DMS 273 treated with DMSO at 0.1 percent for 48 hours (cell line): ENCODE results near the gene KBTBD7.
A peak's percentile ranks its signal among the peaks of the same experiment; 100 is the strongest.
"Not testable (repeated sequence)": the region's sequence is repeated elsewhere in the genome, so short reads cannot be mapped to it uniquely, and the experiment has no call there.

Experiments used
- DNase-seq: peaks from one replicate; lab custom pipeline; 2025; lab: John Stamatoyannopoulos, UW

The KBTBD7 gene

GRCh38 chr13:41199079-41199478 is 4.7 kb upstream of the KBTBD7 start:
- DNase-seq: no peak

DNA sequence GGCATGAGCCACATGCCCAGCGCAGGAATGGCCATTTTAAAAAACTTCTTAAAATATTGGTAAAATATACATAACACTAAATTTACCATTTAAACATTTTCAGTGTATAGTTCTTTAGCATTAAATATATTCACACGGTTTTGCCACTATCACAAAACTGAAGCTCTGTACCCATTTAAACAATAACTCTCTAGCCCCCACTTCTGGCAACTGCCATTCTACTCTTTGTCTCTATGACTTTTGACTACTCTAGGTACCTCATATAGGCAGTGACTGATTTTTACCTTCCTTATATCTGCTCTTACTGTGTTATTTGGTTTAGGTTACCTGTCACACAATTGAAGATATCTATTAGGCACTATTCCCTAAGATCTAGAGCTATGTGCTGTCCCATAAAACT is 2.3 kb upstream of the KBTBD7 start:
- no peak for DNase-seq

- no peak for DNase-seq
Measured at GRCh38 chr13:41196011-41196410, 1.6 kb upstream of the KBTBD7 start.

GRCh38 chr13:41193469-41193868 is 900 bp downstream of the KBTBD7 start:
- DNase-seq: no peak

DNA sequence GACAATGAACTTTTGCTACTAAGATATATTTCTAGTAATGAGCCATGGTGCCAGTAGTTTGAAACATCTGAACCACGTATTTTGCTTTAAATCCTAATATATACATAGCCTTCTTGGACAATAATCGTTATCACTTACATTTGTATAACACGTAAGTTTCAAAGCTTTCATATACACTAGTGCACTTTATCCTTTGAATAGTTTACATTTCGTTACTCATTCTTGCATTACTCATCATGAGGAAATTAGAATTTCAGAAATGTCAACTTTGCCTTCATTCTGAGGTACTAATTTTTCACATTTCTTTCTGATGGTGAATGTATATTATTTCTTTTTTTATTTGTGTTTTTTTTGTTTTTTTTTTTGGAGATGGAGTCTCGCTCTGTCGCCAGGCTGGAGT is 5.8 kb downstream of the KBTBD7 start:
- DNase-seq: no peak

- DNase-seq: no peak
Measured at GRCh38 chr13:41186481-41186880, 7.9 kb downstream of the KBTBD7 start.

GRCh38 chr13:41182231-41182630 is 12.1 kb downstream of the KBTBD7 start:
- DNase-seq: no peak

DNA sequence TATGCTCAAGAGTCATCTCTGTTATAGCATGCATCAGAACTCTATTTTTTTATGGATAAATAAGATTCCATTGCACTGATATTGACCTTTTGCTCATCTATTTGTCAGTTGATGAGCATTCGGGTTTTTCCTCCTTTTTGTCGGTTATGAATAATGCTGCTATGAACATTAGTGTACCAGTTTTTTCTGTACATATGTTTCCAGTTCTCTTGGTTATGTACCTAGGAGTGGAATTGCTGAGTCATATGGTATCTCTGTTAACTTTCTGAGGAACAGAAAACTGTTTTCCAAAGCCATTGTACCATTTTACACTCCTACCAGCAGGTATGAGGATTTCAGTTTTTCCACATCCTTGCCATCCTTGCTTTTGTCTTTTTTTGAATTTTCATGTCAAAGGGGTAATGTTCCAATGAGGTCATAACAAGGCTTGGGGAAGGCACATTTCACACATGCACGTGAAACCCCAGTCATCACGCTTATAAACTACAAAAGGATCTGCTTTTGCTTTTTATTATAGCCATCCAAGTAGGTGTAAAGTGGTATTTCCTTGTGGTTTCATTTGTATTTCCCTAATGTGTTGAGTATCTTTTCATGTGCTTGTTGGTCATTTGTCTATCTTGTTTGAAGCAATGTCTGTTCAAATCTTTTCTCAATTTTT is 14.6 kb downstream of the KBTBD7 start:
- DNase-seq: no peak

GRCh38 chr13:41178040-41178439 is 16.3 kb downstream of the KBTBD7 start:
- no peak for DNase-seq

DNA sequence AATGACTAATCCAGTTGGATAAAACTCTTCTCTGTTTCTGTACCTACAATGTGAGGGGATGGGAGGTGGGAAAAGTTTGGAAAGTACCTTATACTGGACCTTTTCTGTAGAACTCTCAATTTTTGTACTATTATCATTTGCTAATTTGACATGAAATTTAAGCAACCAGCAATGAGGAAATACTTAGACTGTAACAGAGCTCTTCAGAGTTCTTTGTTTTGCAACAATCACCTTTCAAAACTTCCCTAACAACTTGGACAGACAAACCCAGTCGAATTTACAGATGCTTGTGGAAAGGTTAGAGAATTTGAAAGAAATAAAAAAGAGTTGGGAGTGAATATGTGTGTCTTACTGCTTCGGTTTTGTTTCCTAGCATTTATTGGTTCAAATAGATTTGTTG is 16.8 kb downstream of the KBTBD7 start:
- DNase-seq: no peak

GRCh38 chr13:41175576-41175975 is 18.8 kb downstream of the KBTBD7 start:
- not testable (repeated sequence) for DNase-seq

- no peak for DNase-seq
Measured at GRCh38 chr13:41162151-41162550, 32.2 kb downstream of the KBTBD7 start.

GRCh38 chr13:41159174-41159573 is 35.2 kb downstream of the KBTBD7 start:
- no peak for DNase-seq

DNA sequence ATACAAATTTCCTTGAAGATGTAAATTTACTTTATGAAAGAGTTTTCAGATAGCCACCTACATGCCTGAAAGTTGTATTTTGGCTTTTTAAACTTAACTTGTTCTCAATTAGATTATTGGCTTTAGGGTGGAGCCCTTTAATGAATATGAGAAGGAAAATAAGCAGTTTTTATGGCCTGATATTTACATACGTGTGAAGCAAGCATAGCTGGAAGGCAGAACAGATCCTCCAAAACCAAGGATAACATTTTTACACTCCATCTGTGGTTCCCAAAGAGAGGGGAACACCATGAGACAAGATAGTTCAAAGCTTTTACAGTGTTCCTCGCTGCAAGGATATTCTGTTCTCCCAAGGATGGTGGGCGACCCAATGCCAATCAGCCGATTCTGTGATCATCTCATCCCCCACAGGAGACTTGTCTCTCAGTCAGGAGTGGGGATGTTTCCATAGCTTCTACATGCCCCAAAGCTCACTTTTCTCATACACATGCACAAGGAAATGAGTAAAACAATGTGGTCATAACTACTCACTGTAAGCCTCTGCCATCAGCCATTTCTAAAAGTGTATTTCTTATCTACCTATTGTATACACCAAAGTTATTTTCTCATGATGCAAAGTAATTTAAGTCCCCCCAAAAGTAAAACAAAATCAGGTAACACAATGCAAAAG is 37.2 kb downstream of the KBTBD7 start:
- no peak for DNase-seq

GRCh38 chr13:41156620-41157019 is 37.7 kb downstream of the KBTBD7 start:
- DNase-seq: no peak

DNA sequence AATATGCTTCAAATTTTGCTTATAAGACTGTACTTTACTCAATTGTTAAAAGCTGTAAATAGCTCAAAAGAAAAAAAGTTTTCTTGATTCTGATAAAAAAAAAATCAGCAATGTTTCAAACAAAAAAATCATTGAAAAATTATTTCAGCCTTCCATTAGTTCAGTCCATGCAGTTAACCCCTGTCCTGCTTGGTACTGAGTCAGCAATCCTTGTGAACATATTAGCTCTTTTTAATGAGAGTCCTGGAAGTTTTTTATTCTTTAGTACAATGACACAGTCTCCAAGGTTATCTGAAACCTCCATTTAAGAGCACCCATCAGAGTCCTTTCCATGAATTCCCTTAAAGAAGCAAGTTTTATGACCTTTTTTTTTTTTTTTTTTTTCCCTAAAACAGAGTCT is 40.3 kb downstream of the KBTBD7 start:
- DNase-seq: no peak

DNA sequence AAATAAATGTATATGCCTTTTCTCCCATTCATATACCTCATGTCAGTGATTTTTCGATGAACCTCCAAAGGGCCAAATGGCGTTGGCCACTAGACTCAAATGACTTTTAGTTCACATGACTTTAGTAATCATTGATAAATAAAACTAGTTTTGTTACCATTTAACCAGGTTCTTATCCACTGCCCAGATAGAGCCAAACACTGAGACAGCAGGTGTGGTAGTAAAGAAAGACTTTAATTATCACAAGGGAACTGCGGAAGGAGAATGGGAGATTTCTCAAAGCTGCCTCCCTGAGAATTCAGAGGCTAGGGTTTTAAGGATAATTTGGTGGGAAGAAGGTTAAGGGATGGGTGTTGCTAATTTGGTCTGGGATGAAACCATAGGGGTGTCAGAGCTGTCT is 42.4 kb downstream of the KBTBD7 start:
- DNase-seq: no peak

DNA sequence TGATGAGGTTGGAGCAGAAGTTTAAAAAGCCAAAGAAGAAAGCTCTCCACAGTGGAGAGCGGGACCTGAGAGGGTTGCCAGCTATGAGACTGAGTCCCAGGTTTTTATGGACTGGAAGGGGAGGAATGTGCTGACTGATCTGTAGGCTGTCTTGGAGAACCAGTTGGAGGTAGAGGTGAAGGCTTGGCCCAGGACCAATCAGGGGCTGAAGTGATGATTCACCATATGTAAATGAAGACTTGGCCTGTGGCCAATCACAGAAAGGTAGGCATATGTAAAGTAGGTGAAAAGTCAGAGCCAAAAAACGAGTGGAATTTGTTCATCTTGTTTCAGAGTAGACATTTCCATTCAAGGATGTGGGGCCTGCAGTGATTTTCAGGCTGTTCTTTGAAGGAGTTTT is 44.3 kb downstream of the KBTBD7 start:
- no peak for DNase-seq

GRCh38 chr13:41148419-41149283 is 45.7 kb downstream of the KBTBD7 start:
- no peak for DNase-seq

GRCh38 chr13:41145136-41145908 is 49.0 kb downstream of the KBTBD7 start:
- peak; percentile 9 for DNase-seq

- DNase-seq: no peak
Measured at GRCh38 chr13:41144576-41144975, 49.8 kb downstream of the KBTBD7 start.
